Measurements from ENCODE around the gene CHAD. TPM values are rescaled to one million over a fixed set of nuclear protein-coding genes. Genes with fewer than 3 reads are reported as not detected.

CHAD gene
- total and polyA plus RNA-seq, 8 donors = 0.45 to 12.0 (median 4.9) TPM; not detected in 1

GRCh38 chr17:50461550-50462132 is 7.0 kb downstream of the CHAD start:
- intact Hi-C loops (cut with DNase I; ENCODE audit: low total_unique reads) = no loop called here
- no peaks in the 10 kb centered on the region for H3K9me3 ChIP-seq
- peaks cover 0 to 46% (median 34%) of the 10 kb centered on the region in 4 donors for H3K36me3 ChIP-seq
- no peak for TF ChIP-seq EP300 (IDR thresholded peaks at IDR 0.05)
- no peak for TF ChIP-seq CTCF (IDR thresholded peaks at IDR 0.05)
- TF ChIP-seq POLR2AphosphoS5 (IDR thresholded peaks at IDR 0.05) = no peak
- TF ChIP-seq POLR2A (IDR thresholded peaks at IDR 0.05) = no peak
- no peak for DNase-seq
- peaks cover 0 to 2% (median 0%) of the 10 kb centered on the region in 3 donors for H3K27me3 ChIP-seq
- 90 to 95% (median 94%) methylated on average over 12 to 14 of the region's 14 CpGs for WGBS, 5 donors
- no peak overlapping the region for H3K4me3 ChIP-seq
- no peak overlapping the region for H3K27ac ChIP-seq
- H3K4me1 ChIP-seq = peaks cover under 1 to 11% (median 7%) of the 10 kb centered on the region in 4 donors

GRCh38 chr17:50460831-50461526 is 7.7 kb downstream of the CHAD start:
- TF ChIP-seq POLR2A (IDR thresholded peaks at IDR 0.05) (no peak), EP300 (IDR thresholded peaks at IDR 0.05) (no peak), POLR2AphosphoS5 (IDR thresholded peaks at IDR 0.05) (no peak), CTCF (IDR thresholded peaks at IDR 0.05) (no peak)
- peaks cover 0 to 8% (median 3%) of the 10 kb centered on the region in 4 donors for H3K4me1 ChIP-seq
- no peak overlapping the region for H3K4me3 ChIP-seq
- DNase-seq = no peak
- WGBS, 5 donors = 89 to 95% (median 90%) methylated on average over 3 to 9 of the region's 9 CpGs
- H3K27me3 ChIP-seq = no peaks in the 10 kb centered on the region
- H3K9me3 ChIP-seq = no peaks in the 10 kb centered on the region
- H3K27ac ChIP-seq = no peak overlapping the region
- intact Hi-C loops (cut with DNase I; ENCODE audit: low total_unique reads) = no loop called here
- peaks cover 0 to 46% (median 40%) of the 10 kb centered on the region in 4 donors for H3K36me3 ChIP-seq

- 69 to 91% (median 86%) methylated on average over 4 of the region's 4 CpGs for WGBS, 5 donors
- no peak for TF ChIP-seq CTCF (IDR thresholded peaks at IDR 0.05)
- TF ChIP-seq POLR2AphosphoS5 (IDR thresholded peaks at IDR 0.05) = no peak
- Histone ChIP-seq H3K4me1 (peaks cover 0 to 8% (median 1%) of the 10 kb centered on the region in 4 donors), H3K27me3 (no peaks in the 10 kb centered on the region), H3K9me3 (no peaks in the 10 kb centered on the region), H3K4me3 (no peak overlapping the region), H3K36me3 (peaks cover 0 to 39% (median 35%) of the 10 kb centered on the region in 4 donors), H3K27ac (no peak overlapping the region)
- DNase-seq = no peak
- intact Hi-C loops (cut with DNase I; ENCODE audit: low total_unique reads) = no loop called here
Observed at GRCh38 chr17:50459756-50460155, 8.9 kb downstream of the CHAD start.

- H3K4me1 ChIP-seq = peaks cover 0 to 3% (median 0%) of the 10 kb centered on the region in 4 donors
- intact Hi-C loops (cut with DNase I; ENCODE audit: low total_unique reads) = no loop called here
Observed at GRCh38 chr17:50458701-50459676, 9.7 kb downstream of the CHAD start.

More at GRCh38 chr17:50458701-50459676, 9.7 kb downstream of the CHAD start:
- no peak overlapping the region for H3K27ac ChIP-seq
- no peak for DNase-seq
- H3K4me3 ChIP-seq = no peak overlapping the region
- no peaks in the 10 kb centered on the region for H3K27me3 ChIP-seq
- H3K36me3 ChIP-seq = peaks cover 0 to 37% (median 32%) of the 10 kb centered on the region in 4 donors
- no peaks in the 10 kb centered on the region for H3K9me3 ChIP-seq
- TF ChIP-seq POLR2AphosphoS5 (IDR thresholded peaks at IDR 0.05) = no peak
- WGBS, 5 donors = 79 to 84% (median 81%) methylated on average over 16 of the region's 16 CpGs
